GM12891 (cell line): ENCODE data around the gene RSAD1.

Experiments used
- PAX5 ChIP-seq: IDR thresholded peaks from 2 replicates; pipeline ENCODE4 v1.6.1; 2011; ENCODE audit warnings: low read length, moderate library complexity, mild to moderate bottlenecking; ENCODE audit not compliant: insufficient read depth, severe bottlenecking
- POLR2A ChIP-seq: IDR thresholded peaks from 2 replicates; pipeline ENCODE4 v1.6.1; 2011; ENCODE audit warnings: low read depth, low read length, control low read depth
- POLR2AphosphoS5 ChIP-seq: IDR thresholded peaks from 2 replicates; pipeline ENCODE4 v1.6.1; 2011; ENCODE audit warnings: low read depth, low read length, control low read depth
- POU2F2 ChIP-seq: IDR thresholded peaks from 2 replicates; pipeline ENCODE4 v1.6.1; 2011; ENCODE audit warnings: low read depth, mild to moderate bottlenecking, control low read depth, low read length, moderate library complexity
- SPI1 ChIP-seq: IDR thresholded peaks from 2 replicates; pipeline ENCODE4 v1.6.1; 2011; ENCODE audit warnings: low read depth, low read length, control low read depth
- TAF1 ChIP-seq: IDR thresholded peaks from 2 replicates; pipeline ENCODE4 v1.6.1; 2011; ENCODE audit warnings: low read depth, low read length, control low read depth

GRCh38 chr17:50524838-50525237 lies 46.2 kb downstream of the RSAD1 start:
- TF ChIP-seq POLR2AphosphoS5 (no peak), POLR2A (no peak), TAF1 (no peak), SPI1 (no peak), PAX5 (no peak), POU2F2 (no peak)
